ENCODE measurements around the gene ARHGAP22.

Gene ARHGAP22

DNA sequence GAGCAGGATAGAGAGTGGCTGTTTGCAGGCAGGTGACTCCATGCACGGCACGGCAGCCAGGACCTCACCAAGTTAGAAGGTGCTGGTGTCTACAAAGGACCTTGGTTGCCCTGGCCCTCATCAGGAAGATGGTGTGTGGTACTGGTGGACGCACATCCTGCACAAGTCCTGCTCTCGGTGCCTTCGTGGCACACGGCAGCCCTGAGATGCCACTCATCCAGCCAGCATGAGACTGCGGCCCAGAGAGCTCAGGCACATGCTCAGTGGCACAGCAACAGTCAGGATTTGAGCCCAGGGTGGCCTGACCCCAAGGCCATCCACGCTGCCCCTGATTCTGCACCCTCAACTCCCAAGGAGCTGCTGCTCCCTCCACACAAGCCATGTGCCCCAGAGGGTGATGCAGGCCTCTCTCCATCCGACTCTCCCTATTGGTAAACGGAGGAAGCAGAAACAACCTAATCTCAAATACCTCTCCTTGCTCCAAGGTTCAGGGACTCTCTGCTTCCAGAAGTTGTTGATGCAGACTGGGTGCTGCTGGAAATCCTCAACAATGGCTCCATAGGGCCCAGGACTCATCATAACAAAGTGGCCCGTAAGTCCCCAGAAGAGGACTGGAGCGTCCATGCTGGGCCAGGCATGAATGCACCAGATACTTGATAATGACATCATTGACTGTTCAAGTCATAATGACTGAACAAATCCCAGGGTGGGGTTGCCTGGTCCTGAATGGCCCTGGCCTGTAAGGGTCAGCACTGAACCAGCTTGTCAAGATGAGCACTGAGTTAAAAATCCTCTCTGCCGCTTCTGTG is 93.6 kb downstream of the ARHGAP22 start:
- DNase-seq (ENCODE audit: insufficient read length, low spot score), result no peak
- TF ChIP-seq POLR2A (IDR thresholded peaks at IDR 0.05; ENCODE audit: low read depth, low read length), result no peak
- no peak for TF ChIP-seq POU2F2 (IDR thresholded peaks at IDR 0.05; ENCODE audit: low read depth, low read length)
- TF ChIP-seq TAF1 (IDR thresholded peaks at IDR 0.05; ENCODE audit: low read depth, low read length), result no peak
- TF ChIP-seq SPI1 (IDR thresholded peaks at IDR 0.05; ENCODE audit: low read depth, low read length), result no peak
- TF ChIP-seq PAX5 (IDR thresholded peaks at IDR 0.05; ENCODE audit: insufficient read depth, low read length, severe bottlenecking), result no peak
- no peak for TF ChIP-seq POLR2AphosphoS5 (IDR thresholded peaks at IDR 0.05; ENCODE audit: low read depth, low read length)
- FAIRE-seq, result no peak

DNA sequence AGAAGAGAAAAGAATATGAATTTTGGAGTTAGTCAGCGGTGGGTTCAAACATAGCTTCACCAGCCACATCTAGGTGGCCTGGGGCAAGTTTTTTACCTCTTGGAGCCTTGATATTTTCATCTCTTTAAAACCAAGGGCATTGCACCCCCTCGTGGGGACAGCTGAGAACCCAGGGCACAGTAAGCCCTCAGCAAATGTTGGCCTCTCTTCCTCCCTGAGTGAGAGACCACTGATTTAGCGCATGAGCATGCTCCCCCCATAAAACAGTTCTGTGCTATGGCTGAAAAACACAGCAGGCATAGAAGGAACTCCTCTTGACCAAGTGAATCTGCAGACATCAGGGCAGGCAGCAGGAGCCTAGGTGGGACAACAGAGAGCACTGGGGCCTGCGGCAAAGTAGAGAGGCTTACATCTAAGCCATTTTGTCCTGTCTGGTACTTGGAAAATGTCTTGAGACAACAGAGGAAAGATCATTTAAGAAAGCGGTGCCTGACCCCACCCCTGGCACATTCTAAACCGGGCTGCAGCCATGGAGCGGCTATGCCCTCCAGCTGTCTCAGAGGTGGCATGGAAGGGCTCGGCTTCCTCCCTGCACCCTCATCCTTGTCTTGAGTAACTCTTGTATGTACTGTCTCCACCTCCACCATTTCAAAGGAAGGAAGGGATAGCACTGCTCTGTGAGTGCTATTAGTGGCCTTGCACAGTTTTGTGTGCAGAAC is 94.7 kb downstream of the ARHGAP22 start:
- no peak for TF ChIP-seq POLR2A (IDR thresholded peaks at IDR 0.05; ENCODE audit: low read depth, low read length)
- DNase-seq (ENCODE audit: insufficient read length, low spot score), result no peak
- no peak for FAIRE-seq

- DNase-seq (ENCODE audit: insufficient read length, low spot score), result no peak
These were observed 95.8 kb downstream of the ARHGAP22 start for GRCh38 chr10:48508791-48509772.

DNA sequence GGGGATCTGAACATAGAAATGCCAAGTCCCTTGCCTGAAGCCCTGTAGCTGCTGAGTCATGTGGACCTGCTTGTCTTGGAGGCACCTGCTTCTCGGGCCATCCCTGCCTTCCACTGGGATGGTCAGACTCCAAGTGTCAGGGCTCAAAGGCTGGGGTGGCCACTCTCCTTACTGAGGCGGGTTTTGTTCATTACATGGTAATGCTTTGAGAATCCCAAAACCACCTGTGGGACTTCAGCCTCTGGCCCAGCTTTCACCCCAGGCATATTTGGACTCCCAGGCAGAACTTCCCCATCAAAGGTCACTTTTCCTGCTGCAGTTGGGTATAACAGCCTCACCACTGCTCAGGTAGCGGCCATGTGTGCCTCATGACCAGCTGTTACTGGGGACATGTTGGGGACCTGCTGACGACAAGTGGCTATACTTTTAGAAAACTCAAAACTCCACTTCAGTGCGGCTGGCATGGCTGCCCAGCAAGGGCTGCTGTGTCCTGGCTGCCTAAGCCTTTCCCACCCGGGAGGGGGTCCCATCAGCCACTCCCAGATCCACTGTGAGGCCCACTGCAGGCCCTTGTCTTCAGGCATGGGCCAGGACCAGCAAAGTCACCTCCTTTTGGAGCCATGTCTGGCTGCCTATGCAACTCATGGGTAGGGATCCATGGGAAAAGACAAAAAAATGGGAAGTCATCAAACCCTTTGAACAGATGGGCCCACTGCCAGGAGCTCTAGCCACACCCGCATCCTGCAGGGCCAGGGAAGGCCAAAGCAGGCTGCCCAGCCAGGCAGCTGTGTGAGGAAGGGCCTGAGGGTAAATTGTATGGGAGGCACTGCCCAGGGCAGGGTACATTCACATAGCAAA is 96.7 kb downstream of the ARHGAP22 start:
- TF ChIP-seq SPI1 (IDR thresholded peaks at IDR 0.05; ENCODE audit: low read depth, low read length) (no peak), TAF1 (IDR thresholded peaks at IDR 0.05; ENCODE audit: low read depth, low read length) (no peak)
- no peak for FAIRE-seq
- no peak for DNase-seq (ENCODE audit: insufficient read length, low spot score)

More at GRCh38 chr10:48508791-48509772, 95.8 kb downstream of the ARHGAP22 start:
- FAIRE-seq, result no peak
- TF ChIP-seq POLR2A (IDR thresholded peaks at IDR 0.05; ENCODE audit: low read depth, low read length), result no peak
- TF ChIP-seq SPI1 (IDR thresholded peaks at IDR 0.05; ENCODE audit: low read depth, low read length), result no peak
- no peak for TF ChIP-seq POLR2AphosphoS5 (IDR thresholded peaks at IDR 0.05; ENCODE audit: low read depth, low read length)
- TF ChIP-seq TAF1 (IDR thresholded peaks at IDR 0.05; ENCODE audit: low read depth, low read length), result no peak
- no peak for TF ChIP-seq POU2F2 (IDR thresholded peaks at IDR 0.05; ENCODE audit: low read depth, low read length)
- no peak for TF ChIP-seq PAX5 (IDR thresholded peaks at IDR 0.05; ENCODE audit: insufficient read depth, low read length, severe bottlenecking)

- FAIRE-seq, result no peak
- no peak for TF ChIP-seq POU2F2 (IDR thresholded peaks at IDR 0.05; ENCODE audit: low read depth, low read length)
- TF ChIP-seq SPI1 (IDR thresholded peaks at IDR 0.05; ENCODE audit: low read depth, low read length), result no peak
- TF ChIP-seq POLR2A (IDR thresholded peaks at IDR 0.05; ENCODE audit: low read depth, low read length), result no peak
- TF ChIP-seq TAF1 (IDR thresholded peaks at IDR 0.05; ENCODE audit: low read depth, low read length), result no peak
- no peak for TF ChIP-seq POLR2AphosphoS5 (IDR thresholded peaks at IDR 0.05; ENCODE audit: low read depth, low read length)
- TF ChIP-seq PAX5 (IDR thresholded peaks at IDR 0.05; ENCODE audit: insufficient read depth, low read length, severe bottlenecking), result no peak
- no peak for DNase-seq (ENCODE audit: insufficient read length, low spot score)
These were observed 97.4 kb downstream of the ARHGAP22 start for GRCh38 chr10:48507494-48507893.

DNA sequence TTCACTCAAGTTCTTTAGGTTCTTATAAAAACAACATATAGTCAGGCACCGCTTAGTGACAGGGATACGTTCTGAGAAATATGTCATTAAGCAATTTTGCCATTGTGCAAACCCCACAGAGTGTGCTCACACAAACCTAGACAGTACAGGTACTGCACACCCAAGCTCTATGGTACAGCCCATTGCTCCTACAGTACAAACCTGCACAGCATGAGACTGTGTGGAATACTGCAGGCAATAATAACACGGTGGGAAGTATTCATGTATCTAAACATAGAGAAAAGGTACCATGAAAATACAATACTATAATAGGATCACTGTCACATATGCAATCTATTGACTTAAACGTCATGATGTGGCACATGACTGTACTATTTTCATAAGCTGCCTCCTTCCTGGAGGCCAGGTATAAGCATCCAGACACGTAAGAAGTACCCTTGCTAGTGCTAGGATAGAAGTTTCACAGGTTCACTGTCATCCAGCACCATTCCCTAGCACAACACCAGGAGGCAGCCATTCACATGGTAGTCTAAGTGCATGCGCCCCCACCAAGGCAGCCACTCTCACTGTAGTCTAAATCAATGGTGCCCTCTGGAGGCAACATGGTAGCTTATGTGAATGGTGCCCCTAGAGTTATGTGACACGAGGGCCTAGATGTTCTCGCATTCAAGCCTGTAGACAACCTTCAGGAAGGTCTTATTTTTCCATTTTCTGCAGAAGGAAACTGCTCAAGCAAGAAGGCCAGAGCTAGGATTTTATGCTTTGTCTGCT is 98.5 kb downstream of the ARHGAP22 start:
- TF ChIP-seq PAX5 (IDR thresholded peaks at IDR 0.05; ENCODE audit: insufficient read depth, low read length, severe bottlenecking) (no peak), POLR2AphosphoS5 (IDR thresholded peaks at IDR 0.05; ENCODE audit: low read depth, low read length) (no peak), POU2F2 (IDR thresholded peaks at IDR 0.05; ENCODE audit: low read depth, low read length) (no peak), POLR2A (IDR thresholded peaks at IDR 0.05; ENCODE audit: low read depth, low read length) (no peak)
- peak; percentile 79 for FAIRE-seq
- peak; percentile 40 for DNase-seq (ENCODE audit: insufficient read length, low spot score)

- DNase-seq (ENCODE audit: insufficient read length, low spot score) (no peak), FAIRE-seq (no peak)
- TF ChIP-seq SPI1 (IDR thresholded peaks at IDR 0.05; ENCODE audit: low read depth, low read length) (no peak), PAX5 (IDR thresholded peaks at IDR 0.05; ENCODE audit: insufficient read depth, low read length, severe bottlenecking) (no peak), POLR2A (IDR thresholded peaks at IDR 0.05; ENCODE audit: low read depth, low read length) (no peak), POLR2AphosphoS5 (IDR thresholded peaks at IDR 0.05; ENCODE audit: low read depth, low read length) (no peak), POU2F2 (IDR thresholded peaks at IDR 0.05; ENCODE audit: low read depth, low read length) (no peak), TAF1 (IDR thresholded peaks at IDR 0.05; ENCODE audit: low read depth, low read length) (no peak)
These were observed 99.3 kb downstream of the ARHGAP22 start for GRCh38 chr10:48505394-48506112.
